ENCODE results near the gene SKAP1. TPM values are rescaled to one million over a fixed set of nuclear protein-coding genes. Genes with fewer than 3 reads are reported as not detected.
"Not testable (repeated sequence)": the region's sequence is repeated elsewhere in the genome, so short reads cannot be mapped to it uniquely, and the experiment has no call there.

Gene SKAP1
- total and polyA plus RNA-seq, 11 donors: 0.25 to 5.3 (median 0.38) TPM; not detected in 6

GRCh38 chr17:48348352-48348751 lies 81.7 kb downstream of the SKAP1 start:
- Histone ChIP-seq H3K27me3 (peaks cover 0 to 83% (median 0%) of the 10 kb centered on the region in 9 donors), H3K9me3 (no peaks in the 10 kb centered on the region), H3K4me3 (no peak overlapping the region), H3K36me3 (no peaks in the 10 kb centered on the region), H3K27ac (no peak overlapping the region), H3K4me1 (no peaks in the 10 kb centered on the region)
- no peak for ATAC-seq
- DNase-seq: no peak
- TF ChIP-seq POLR2A (IDR thresholded peaks at IDR 0.05) (no peak), CTCF (IDR thresholded peaks at IDR 0.05) (no peak)
- intact Hi-C loops (cut with DNase I): loop anchor here in 3 of 10 donors (5.0 to 10.0 kb wide), 3 partner anchors 106 to 244 kb away; partner anchors contain the start of genes HOXB3 (in 1 of the 3) and HOXB5 (in 1 of the 3)

GRCh38 chr17:48347177-48347576 lies 82.8 kb downstream of the SKAP1 start:
- TF ChIP-seq CTCF (IDR thresholded peaks at IDR 0.05) (no peak), POLR2A (IDR thresholded peaks at IDR 0.05) (no peak)
- ATAC-seq (no peak), DNase-seq (no peak)
- no peaks in the 10 kb centered on the region for H3K36me3 ChIP-seq
- no peak overlapping the region for H3K27ac ChIP-seq
- H3K9me3 ChIP-seq: no peaks in the 10 kb centered on the region
- intact Hi-C loops (cut with DNase I): loop anchor here in 3 of 10 donors (5.0 to 10.0 kb wide), 3 partner anchors 108 to 245 kb away; partner anchors contain the start of genes HOXB3 (in 1 of the 3) and HOXB5 (in 1 of the 3)
- no peak overlapping the region for H3K4me3 ChIP-seq
- no peaks in the 10 kb centered on the region for H3K4me1 ChIP-seq
- peaks cover 0 to 83% (median 4%) of the 10 kb centered on the region in 9 donors for H3K27me3 ChIP-seq

- Histone ChIP-seq H3K4me3 (no peak overlapping the region), H3K9me3 (no peaks in the 10 kb centered on the region), H3K4me1 (no peaks in the 10 kb centered on the region), H3K27ac (no peak overlapping the region), H3K27me3 (peaks cover 0 to 84% (median 9%) of the 10 kb centered on the region in 9 donors), H3K36me3 (no peaks in the 10 kb centered on the region)
- ATAC-seq (no peak), DNase-seq (no peak)
- intact Hi-C loops (cut with DNase I): loop anchor here in 1 of 10 donors (10.0 kb wide), 1 partner anchor 111 kb away; no protein-coding TSS in a partner anchor
- TF ChIP-seq CTCF (IDR thresholded peaks at IDR 0.05): no peak
- no peak for TF ChIP-seq POLR2A (IDR thresholded peaks at IDR 0.05)
These were observed 85.8 kb downstream of the SKAP1 start for GRCh38 chr17:48344251-48344650.

GRCh38 chr17:48340916-48341315 lies 89.1 kb downstream of the SKAP1 start:
- ATAC-seq: no peak
- TF ChIP-seq POLR2A (IDR thresholded peaks at IDR 0.05): no peak
- no peaks in the 10 kb centered on the region for H3K36me3 ChIP-seq
- intact Hi-C loops (cut with DNase I): loop anchor here in 2 of 10 donors (2.0 to 10.0 kb wide), 2 partner anchors 16 to 114 kb away; no protein-coding TSS in a partner anchor
- H3K27ac ChIP-seq: no peak overlapping the region
- no peak for DNase-seq
- H3K9me3 ChIP-seq: no peaks in the 10 kb centered on the region
- 89 to 95% (median 93%) methylated on average over 2 of the region's 2 CpGs for WGBS, 4 donors
- H3K4me3 ChIP-seq: no peak overlapping the region
- H3K4me1 ChIP-seq: no peaks in the 10 kb centered on the region
- H3K27me3 ChIP-seq: peaks cover 0 to 93% (median 19%) of the 10 kb centered on the region in 9 donors

GRCh38 chr17:48338720-48339119 lies 91.3 kb downstream of the SKAP1 start:
- no peaks in the 10 kb centered on the region for H3K4me1 ChIP-seq
- no peaks in the 10 kb centered on the region for H3K9me3 ChIP-seq
- intact Hi-C loops (cut with DNase I): loop anchor here in 7 of 10 donors (5.0 to 10.0 kb wide), 4 partner anchors 254 to 279 kb away; partner anchors contain the start of genes HOXB8 (in 7 of the 7), HOXB7 (in 2 of the 7), HOXB3 (in 1 of the 7) and HOXB5 (in 1 of the 7)
- WGBS, 4 donors: 33 to 41% (median 39%) methylated on average over 2 of the region's 2 CpGs
- H3K4me3 ChIP-seq: no peak overlapping the region
- ATAC-seq: no peak
- TF ChIP-seq POLR2A (IDR thresholded peaks at IDR 0.05) (no peak), CTCF (IDR thresholded peaks at IDR 0.05) (no peak)
- no peak overlapping the region for H3K27ac ChIP-seq
- no peaks in the 10 kb centered on the region for H3K36me3 ChIP-seq
- no peak for DNase-seq
- H3K27me3 ChIP-seq: peaks cover 4 to 98% (median 36%) of the 10 kb centered on the region in 9 donors

- H3K36me3 ChIP-seq, H3K9me3 ChIP-seq, H3K4me3 ChIP-seq, DNase-seq, ATAC-seq, H3K27ac ChIP-seq, H3K4me1 ChIP-seq: not testable (repeated sequence)
- intact Hi-C loops (cut with DNase I): loop anchor here in 8 of 10 donors (2.0 to 10.0 kb wide), 5 partner anchors 254 to 281 kb away; partner anchors contain the start of genes HOXB8 (in 7 of the 8), HOXB7 (in 2 of the 8), HOXB3 (in 1 of the 8) and HOXB5 (in 1 of the 8)
- 76 to 81% (median 79%) methylated on average over 2 of the region's 2 CpGs for WGBS, 4 donors
- H3K27me3 ChIP-seq: peaks cover 4 to 100% (median 42%) of the 10 kb centered on the region in 9 donors
These were observed 92.1 kb downstream of the SKAP1 start for GRCh38 chr17:48337903-48338302.

All from heart left ventricle (tissue), 16 donors.